Activated naive CD4-positive, alpha-beta T cell treated with anti-CD3 and anti-CD28 coated beads for 36 hours (primary cell): ENCODE results near the gene CEACAM3. TPM values are rescaled to one million over a fixed set of nuclear protein-coding genes. Genes with fewer than 3 reads are reported as not detected.
"Not testable (repeated sequence)": the region's sequence is repeated elsewhere in the genome, so short reads cannot be mapped to it uniquely, and the experiment has no call there.

ENCODE experiments used
- CTCF ChIA-PET: fragments of 350-600 bp; sonication (Branson Sonifier 250); formaldehyde crosslinking; loops from one replicate; lab custom pipeline; 2021; ENCODE audit warnings: antibody characterized with exemption; lab: Charles Lee
- DNase-seq: peaks from one replicate; pipeline ENCODE4 v3.0.0-alpha.2; 2020
- H3K27ac Mint-ChIP-seq: one replicate; pipeline ENCODE4 v1.8.0; 2021; ENCODE audit warnings: mild to moderate bottlenecking, mixed read lengths
- H3K27me3 Mint-ChIP-seq: one replicate; pipeline ENCODE4 v1.8.0; 2021; ENCODE audit warnings: low read depth, mixed read lengths
- H3K36me3 Mint-ChIP-seq: one replicate; pipeline ENCODE4 v1.8.0; 2021; ENCODE audit warnings: low read depth, mixed read lengths
- H3K4me1 Mint-ChIP-seq: one replicate; pipeline ENCODE4 v1.8.0; 2021; ENCODE audit warnings: low read depth, mixed read lengths
- H3K4me3 Mint-ChIP-seq: one replicate; pipeline ENCODE4 v1.8.0; 2021; ENCODE audit warnings: mild to moderate bottlenecking, moderate library complexity, mixed read lengths
- H3K9me3 Mint-ChIP-seq: one replicate; pipeline ENCODE4 v1.8.0; 2021; ENCODE audit warnings: mixed read lengths
- intact Hi-C: fragments of 100-400 bp; cut with micrococcal nuclease; formaldehyde crosslinking; loops from one replicate; pipeline ENCODE4 v1.15.1; 2023
- total RNA-seq, 2 experiments: library from RNA; stranded (reverse); gene quantifications; one replicate each; pipeline ENCODE4 v1.2.3, GENCODE V29; 2021

The CEACAM3 gene
- total RNA-seq, 2 experiments from 2014 or later: not detected

- Mint-ChIP-seq H3K27ac (no peak overlapping the region), H3K27me3 (peaks cover 50% of the 10 kb centered on the region), H3K9me3 (no peaks in the 10 kb centered on the region), H3K4me3 (no peak overlapping the region), H3K4me1 (peaks cover 36% of the 10 kb centered on the region), H3K36me3 (no peaks in the 10 kb centered on the region)
- intact Hi-C loops: no loop called here
- no peak for DNase-seq
- CTCF ChIA-PET: interaction anchor here (1.3 to 4.6 kb wide), 3 partner anchors 10 to 18 kb away, joined by 3 to 20 read pairs (median 13); no protein-coding TSS in a partner anchor
Measured at GRCh38 chr19:41771410-41771809, 25.0 kb upstream of the CEACAM3 start.

GRCh38 chr19:41774515-41774980 is 21.8 kb upstream of the CEACAM3 start:
- peak; percentile 69 for DNase-seq
- intact Hi-C loops: no loop called here
- H3K9me3 Mint-ChIP-seq: no peaks in the 10 kb centered on the region
- no peaks in the 10 kb centered on the region for H3K36me3 Mint-ChIP-seq
- H3K27me3 Mint-ChIP-seq: peaks cover 67% of the 10 kb centered on the region
- H3K27ac Mint-ChIP-seq: no peak overlapping the region
- CTCF ChIA-PET: interaction anchor here (0.6 to 6.3 kb wide), 8 partner anchors 10 to 326 kb away, joined by 3 to 67 read pairs (median 8); partner anchors contain the start of genes CEACAM3 and CEACAM6
- H3K4me1 Mint-ChIP-seq: peaks cover 36% of the 10 kb centered on the region
- no peak overlapping the region for H3K4me3 Mint-ChIP-seq

- CTCF ChIA-PET: interaction anchor here (1.3 to 6.3 kb wide), 3 partner anchors 8 to 23 kb away, joined by 8 to 67 read pairs (median 16); partner anchors contain the start of gene CEACAM6
- Mint-ChIP-seq H3K9me3 (no peaks in the 10 kb centered on the region), H3K36me3 (no peaks in the 10 kb centered on the region), H3K4me1 (peaks cover 36% of the 10 kb centered on the region), H3K27me3 (peaks cover 67% of the 10 kb centered on the region), H3K4me3 (no peak overlapping the region), H3K27ac (no peak overlapping the region)
- intact Hi-C loops: no loop called here
- no peak for DNase-seq
Measured at GRCh38 chr19:41776700-41777099, 19.7 kb upstream of the CEACAM3 start.

GRCh38 chr19:41783612-41784011 is 12.8 kb upstream of the CEACAM3 start:
- Mint-ChIP-seq H3K27ac (no peak overlapping the region), H3K27me3 (peaks cover 57% of the 10 kb centered on the region), H3K36me3 (no peaks in the 10 kb centered on the region), H3K4me1 (peaks cover 17% of the 10 kb centered on the region), H3K4me3 (no peak overlapping the region), H3K9me3 (no peaks in the 10 kb centered on the region)
- no peak for DNase-seq
- CTCF ChIA-PET: interaction anchor here (0.5 to 5.1 kb wide), 6 partner anchors 11 to 1357 kb away, joined by 3 to 122 read pairs (median 16); partner anchors contain the start of gene CEACAM6
- intact Hi-C loops: no loop called here

GRCh38 chr19:41784312-41784711 is 12.1 kb upstream of the CEACAM3 start:
- intact Hi-C loops: no loop called here
- H3K27me3 Mint-ChIP-seq: peaks cover 51% of the 10 kb centered on the region
- H3K36me3 Mint-ChIP-seq: no peaks in the 10 kb centered on the region
- H3K27ac Mint-ChIP-seq: no peak overlapping the region
- no peak for DNase-seq
- CTCF ChIA-PET: interaction anchor here (0.8 to 5.1 kb wide), 8 partner anchors 8 to 78 kb away, joined by 3 to 122 read pairs (median 12); partner anchors contain the start of gene CEACAM6
- H3K9me3 Mint-ChIP-seq: no peaks in the 10 kb centered on the region
- H3K4me3 Mint-ChIP-seq: no peak overlapping the region
- H3K4me1 Mint-ChIP-seq: peaks cover 17% of the 10 kb centered on the region

- Mint-ChIP-seq H3K27ac (no peak overlapping the region), H3K4me3 (no peak overlapping the region), H3K36me3 (no peaks in the 10 kb centered on the region), H3K9me3 (no peaks in the 10 kb centered on the region), H3K4me1 (peaks cover 17% of the 10 kb centered on the region), H3K27me3 (peaks cover 48% of the 10 kb centered on the region)
- intact Hi-C loops: loop anchor here (1.0 kb wide), 2 partner anchors 31 to 77 kb away; no protein-coding TSS in a partner anchor
- no peak for DNase-seq
- CTCF ChIA-PET: interaction anchor here (0.8 to 5.1 kb wide), 9 partner anchors 8 to 78 kb away, joined by 3 to 122 read pairs (median 11); partner anchors contain the start of genes CEACAM6 and RPS19
Measured at GRCh38 chr19:41784743-41785142, 11.6 kb upstream of the CEACAM3 start.

- H3K4me3 Mint-ChIP-seq: no peak overlapping the region
- intact Hi-C loops: loop anchor here (1.0 kb wide), 2 partner anchors 32 to 78 kb away; no protein-coding TSS in a partner anchor
- CTCF ChIA-PET: interaction anchor here (0.6 to 5.1 kb wide), 10 partner anchors 9 to 79 kb away, joined by 3 to 122 read pairs (median 10); partner anchors contain the start of genes CEACAM6 and RPS19
Measured at GRCh38 chr19:41785653-41786052, 10.7 kb upstream of the CEACAM3 start.

GRCh38 chr19:41787055-41787454 is 9.3 kb upstream of the CEACAM3 start:
- peaks cover 40% of the 10 kb centered on the region for H3K27me3 Mint-ChIP-seq

More at GRCh38 chr19:41785653-41786052, 10.7 kb upstream of the CEACAM3 start:
- Mint-ChIP-seq H3K4me1 (peaks cover 17% of the 10 kb centered on the region), H3K27ac (no peak overlapping the region), H3K9me3 (no peaks in the 10 kb centered on the region), H3K27me3 (peaks cover 40% of the 10 kb centered on the region), H3K36me3 (no peaks in the 10 kb centered on the region)
- peak; percentile 86 for DNase-seq

GRCh38 chr19:41788518-41788917 is 7.9 kb upstream of the CEACAM3 start:
- CTCF ChIA-PET, DNase-seq, H3K9me3 Mint-ChIP-seq, H3K36me3 Mint-ChIP-seq, H3K27ac Mint-ChIP-seq, intact Hi-C loops, H3K4me3 Mint-ChIP-seq: not testable (repeated sequence)
- H3K27me3 Mint-ChIP-seq: peaks cover 45% of the 10 kb centered on the region
- peaks cover 17% of the 10 kb centered on the region for H3K4me1 Mint-ChIP-seq

More at GRCh38 chr19:41787055-41787454, 9.3 kb upstream of the CEACAM3 start:
- no peaks in the 10 kb centered on the region for H3K36me3 Mint-ChIP-seq
- CTCF ChIA-PET: interaction anchor here (0.6 to 5.1 kb wide), 9 partner anchors 12 to 94 kb away, joined by 3 to 122 read pairs (median 4); partner anchors contain the start of gene CEACAM6
- DNase-seq: no peak
- H3K9me3 Mint-ChIP-seq: no peaks in the 10 kb centered on the region
- H3K27ac Mint-ChIP-seq: no peak overlapping the region
- H3K4me3 Mint-ChIP-seq: no peak overlapping the region
- H3K4me1 Mint-ChIP-seq: peaks cover 17% of the 10 kb centered on the region
- intact Hi-C loops: no loop called here

- intact Hi-C loops, DNase-seq, H3K9me3 Mint-ChIP-seq, H3K4me3 Mint-ChIP-seq, H3K36me3 Mint-ChIP-seq, H3K27ac Mint-ChIP-seq: not testable (repeated sequence)
- Mint-ChIP-seq H3K4me1 (peaks cover 17% of the 10 kb centered on the region), H3K27me3 (peaks cover 42% of the 10 kb centered on the region)
- CTCF ChIA-PET: interaction anchor here (0.9 kb wide), 1 partner anchor 147 kb away, joined by 3 read pairs; no protein-coding TSS in a partner anchor
Measured at GRCh38 chr19:41789053-41789452, 7.3 kb upstream of the CEACAM3 start.

GRCh38 chr19:41792513-41793413 is 3.6 kb upstream of the CEACAM3 start:
- no peaks in the 10 kb centered on the region for H3K4me1 Mint-ChIP-seq
- H3K27me3 Mint-ChIP-seq: peaks cover 18% of the 10 kb centered on the region
- intact Hi-C loops: loop anchor here (1.0 kb wide), 1 partner anchor 29 kb away; no protein-coding TSS in a partner anchor
- no peak overlapping the region for H3K4me3 Mint-ChIP-seq
- DNase-seq: peak; percentile 69
- H3K27ac Mint-ChIP-seq: no peak overlapping the region
- no peaks in the 10 kb centered on the region for H3K9me3 Mint-ChIP-seq
- CTCF ChIA-PET: interaction anchor here (0.5 to 6.1 kb wide), 33 partner anchors 9 to 1756 kb away, joined by 3 to 82 read pairs (median 4); no protein-coding TSS in a partner anchor
- H3K36me3 Mint-ChIP-seq: no peaks in the 10 kb centered on the region

- Mint-ChIP-seq H3K4me1 (no peaks in the 10 kb centered on the region), H3K27me3 (peaks cover 18% of the 10 kb centered on the region), H3K9me3 (no peaks in the 10 kb centered on the region), H3K36me3 (no peaks in the 10 kb centered on the region), H3K27ac (no peak overlapping the region), H3K4me3 (no peak overlapping the region)
- no peak for DNase-seq
- intact Hi-C loops: loop anchor here (1.0 kb wide), 1 partner anchor 28 kb away; no protein-coding TSS in a partner anchor
- CTCF ChIA-PET: interaction anchor here (0.5 to 6.1 kb wide), 28 partner anchors 9 to 1756 kb away, joined by 3 to 82 read pairs (median 4); no protein-coding TSS in a partner anchor
Measured at GRCh38 chr19:41793414-41793727, 3.0 kb upstream of the CEACAM3 start.
